Mesothelial cell of epicardium (in vitro differentiated cells): Measurements from ENCODE around the gene XYLT1. TPM values are rescaled to one million over a fixed set of nuclear protein-coding genes. Genes with fewer than 3 reads are reported as not detected.

ENCODE experiments used
- DNase-seq, 2 experiments: peaks; one replicate each; pipeline ENCODE4 v3.0.0; 2021; ENCODE audit warnings: low spot score in 2 of 2; ENCODE audit not compliant: unreplicated experiment in 2 of 2
- H3K27ac Mint-ChIP-seq: 2 replicates; pipeline ENCODE4 v1.8.0; 2021; ENCODE audit warnings: mixed read lengths
- H3K27me3 Mint-ChIP-seq: 2 replicates; pipeline ENCODE4 v1.8.0; 2021; ENCODE audit warnings: low read depth, mixed read lengths
- H3K36me3 Mint-ChIP-seq: 2 replicates; pipeline ENCODE4 v1.8.0; 2021; ENCODE audit warnings: mixed read lengths
- H3K4me1 Mint-ChIP-seq: 2 replicates; pipeline ENCODE4 v1.8.0; 2021; ENCODE audit warnings: mixed read lengths
- H3K4me3 Mint-ChIP-seq: 2 replicates; pipeline ENCODE4 v1.8.0; 2021; ENCODE audit warnings: mild to moderate bottlenecking, moderate library complexity, mixed read lengths
- H3K9me3 Mint-ChIP-seq: 2 replicates; pipeline ENCODE4 v1.8.0; 2021; ENCODE audit warnings: mixed read lengths
- CTCF ChIP-seq: fragments of 200-600 bp; sonication (generic); IDR thresholded peaks from one replicate; pipeline ENCODE4 v1.5.0; 2021; ENCODE audit warnings: antibody characterized with exemption; ENCODE audit not compliant: unreplicated experiment
- total RNA-seq: library from RNA; stranded (reverse); gene quantifications from 3 replicates; pipeline ENCODE4 v1.2.1, GENCODE V29; 2021

The XYLT1 gene
- total RNA-seq, 1 donor from 2014 or later, result 15.2 TPM

- no peak for TF ChIP-seq CTCF
- Mint-ChIP-seq H3K9me3 (no peaks in the 10 kb centered on the region), H3K27ac (no peak overlapping the region), H3K4me1 (peaks cover 5% of the 10 kb centered on the region), H3K36me3 (no peaks in the 10 kb centered on the region), H3K27me3 (no peaks in the 10 kb centered on the region), H3K4me3 (no peak overlapping the region)
- DNase-seq, result no peak
Observed at GRCh38 chr16:17273142-17273561, 197.6 kb downstream of the XYLT1 start.

- H3K4me3 Mint-ChIP-seq, result no peak overlapping the region
- DNase-seq, result no peak
- no peak overlapping the region for H3K27ac Mint-ChIP-seq
- TF ChIP-seq CTCF, result no peak
- no peaks in the 10 kb centered on the region for H3K36me3 Mint-ChIP-seq
- H3K9me3 Mint-ChIP-seq, result no peaks in the 10 kb centered on the region
- no peaks in the 10 kb centered on the region for H3K27me3 Mint-ChIP-seq
- peaks cover 5% of the 10 kb centered on the region for H3K4me1 Mint-ChIP-seq
Observed at GRCh38 chr16:17272716-17273115, 198.0 kb downstream of the XYLT1 start.

- no peak overlapping the region for H3K27ac Mint-ChIP-seq
- H3K4me1 Mint-ChIP-seq, result peaks cover 5% of the 10 kb centered on the region
- H3K4me3 Mint-ChIP-seq, result no peak overlapping the region
- no peak for TF ChIP-seq CTCF
- no peaks in the 10 kb centered on the region for H3K36me3 Mint-ChIP-seq
- no peaks in the 10 kb centered on the region for H3K27me3 Mint-ChIP-seq
- DNase-seq, result peak; percentile 27 to 42
- H3K9me3 Mint-ChIP-seq, result no peaks in the 10 kb centered on the region
Observed at GRCh38 chr16:17271687-17272086, 199.1 kb downstream of the XYLT1 start.

- peaks cover 5% of the 10 kb centered on the region for H3K4me1 Mint-ChIP-seq
- H3K4me3 Mint-ChIP-seq, result no peak overlapping the region
- no peaks in the 10 kb centered on the region for H3K36me3 Mint-ChIP-seq
- no peak overlapping the region for H3K27ac Mint-ChIP-seq
- H3K9me3 Mint-ChIP-seq, result no peaks in the 10 kb centered on the region
- DNase-seq, result no peak
- H3K27me3 Mint-ChIP-seq, result no peaks in the 10 kb centered on the region
- TF ChIP-seq CTCF, result no peak
Observed at GRCh38 chr16:17270683-17271109, 200.1 kb downstream of the XYLT1 start.

- Mint-ChIP-seq H3K27me3 (no peaks in the 10 kb centered on the region), H3K36me3 (no peaks in the 10 kb centered on the region), H3K4me1 (peaks cover 2% of the 10 kb centered on the region), H3K4me3 (no peak overlapping the region), H3K27ac (no peak overlapping the region), H3K9me3 (no peaks in the 10 kb centered on the region)
- no peak for TF ChIP-seq CTCF
- DNase-seq, result no peak
Observed at GRCh38 chr16:17270111-17270510, 200.6 kb downstream of the XYLT1 start.

- DNase-seq, result no peak
- TF ChIP-seq CTCF, result no peak
- Mint-ChIP-seq H3K27me3 (no peaks in the 10 kb centered on the region), H3K36me3 (no peaks in the 10 kb centered on the region), H3K4me3 (no peak overlapping the region), H3K4me1 (peaks cover 2% of the 10 kb centered on the region), H3K27ac (no peak overlapping the region), H3K9me3 (no peaks in the 10 kb centered on the region)
Observed at GRCh38 chr16:17269439-17269838, 201.3 kb downstream of the XYLT1 start.
